GM19324 (cell line): ENCODE results near the gene RIMBP2.

Experiments used
- ATAC-seq: cut with Tn5 transposase; IDR thresholded peaks from one replicate; pipeline ENCODE4 v1.9.1; 2021; ENCODE audit warnings: mild to moderate bottlenecking, moderate library complexity; ENCODE audit not compliant: unreplicated experiment, low FRiP score

The RIMBP2 gene

GRCh38 chr12:130477266-130477665 is 238.8 kb downstream of the RIMBP2 start:
- no peak for ATAC-seq

- no peak for ATAC-seq
Observed at GRCh38 chr12:130476451-130477135, 239.5 kb downstream of the RIMBP2 start.

- ATAC-seq: no peak
Observed at GRCh38 chr12:130474599-130475269, 241.4 kb downstream of the RIMBP2 start.

DNA sequence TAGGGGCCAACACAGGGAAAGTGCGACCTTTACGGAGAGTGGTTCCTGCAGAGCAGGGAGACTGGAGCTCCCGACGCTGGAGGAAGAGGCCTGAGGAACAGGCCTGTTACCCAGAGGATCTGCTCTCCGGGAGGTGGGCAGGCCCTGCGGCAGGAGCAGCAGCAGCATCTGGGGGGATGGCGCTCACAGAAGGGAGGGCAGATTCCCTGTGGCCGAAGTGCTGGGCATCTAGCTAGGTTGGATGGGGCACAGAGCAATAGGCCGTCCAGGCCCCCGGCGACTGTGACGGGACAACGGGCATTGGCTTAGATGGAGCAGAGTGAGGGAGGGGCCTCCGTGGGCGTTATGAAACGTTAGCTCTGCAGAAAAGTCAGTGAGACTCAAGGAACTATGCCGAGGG is 242.8 kb downstream of the RIMBP2 start:
- ATAC-seq: no peak

GRCh38 chr12:130470969-130471368 is 245.1 kb downstream of the RIMBP2 start:
- ATAC-seq: no peak

DNA sequence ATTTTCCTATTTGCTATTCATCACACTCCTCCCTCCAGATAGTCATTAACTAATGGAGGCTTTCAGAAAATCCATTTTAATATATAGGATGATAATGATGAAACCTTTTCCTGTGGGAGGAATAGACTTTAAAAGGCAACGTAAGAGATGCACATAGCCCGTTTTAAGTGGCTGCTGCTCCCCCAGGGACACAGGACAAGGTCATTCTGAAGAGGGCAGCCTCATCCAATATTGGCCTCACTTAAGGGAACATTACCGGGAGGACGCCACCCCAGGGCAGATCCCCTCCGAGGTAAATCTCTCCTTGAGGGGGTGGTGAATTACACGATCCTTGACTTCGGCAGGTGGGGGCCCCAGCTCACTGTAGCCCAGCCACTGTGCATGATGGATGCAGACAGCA is 246.5 kb downstream of the RIMBP2 start:
- no peak for ATAC-seq

GRCh38 chr12:130468700-130469245 is 247.3 kb downstream of the RIMBP2 start:
- no peak for ATAC-seq

DNA sequence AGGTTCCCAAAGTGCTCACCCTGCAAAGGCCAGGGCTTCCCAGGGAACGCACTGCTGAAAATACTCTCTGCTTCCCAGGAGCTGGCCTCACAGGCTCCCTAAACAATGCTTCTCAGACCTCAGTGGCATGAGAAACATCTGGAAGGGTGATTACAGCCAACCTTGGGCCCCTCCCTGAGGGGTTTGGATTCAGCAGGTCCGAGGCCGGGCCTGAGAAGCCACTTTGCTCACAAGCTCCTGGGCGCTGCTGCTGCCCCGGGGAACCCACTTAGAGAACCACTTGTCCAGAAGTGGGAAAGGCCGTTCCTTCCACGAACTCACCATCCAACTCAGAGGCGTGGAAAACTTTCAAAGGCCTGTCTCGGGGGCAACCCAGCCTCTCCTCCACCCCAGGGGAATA is 247.9 kb downstream of the RIMBP2 start:
- no peak for ATAC-seq

DNA sequence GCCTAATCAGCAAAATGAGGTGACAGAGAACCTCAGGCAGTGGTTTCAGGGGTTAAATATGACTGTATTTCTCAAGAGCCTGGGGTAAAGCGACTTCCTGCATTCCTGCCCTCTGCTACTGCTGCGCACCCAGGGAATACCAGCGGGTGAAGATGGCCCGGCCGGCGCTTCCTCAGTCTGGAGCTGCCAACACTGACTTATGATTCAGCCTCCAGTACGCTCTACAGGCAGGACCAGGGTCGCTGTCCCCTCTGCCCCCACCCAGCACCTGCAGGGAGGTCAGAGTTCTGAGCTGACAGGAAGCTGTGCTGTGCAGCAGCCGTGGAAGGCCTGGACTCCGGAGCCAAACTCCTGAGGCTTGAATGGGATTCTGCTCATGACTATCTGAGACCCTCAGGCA is 250.5 kb downstream of the RIMBP2 start:
- ATAC-seq: no peak

- ATAC-seq: no peak
Observed at GRCh38 chr12:130465046-130465445, 251.1 kb downstream of the RIMBP2 start.

GRCh38 chr12:130463818-130464670 is 252.1 kb downstream of the RIMBP2 start:
- no peak for ATAC-seq

- no peak for ATAC-seq
Observed at GRCh38 chr12:130463275-130463658, 252.8 kb downstream of the RIMBP2 start.

- no peak for ATAC-seq
Observed at GRCh38 chr12:130462558-130463274, 253.4 kb downstream of the RIMBP2 start.

GRCh38 chr12:130461839-130462557 is 254.1 kb downstream of the RIMBP2 start:
- no peak for ATAC-seq

- no peak for ATAC-seq
Observed at GRCh38 chr12:130461447-130461815, 254.7 kb downstream of the RIMBP2 start.

DNA sequence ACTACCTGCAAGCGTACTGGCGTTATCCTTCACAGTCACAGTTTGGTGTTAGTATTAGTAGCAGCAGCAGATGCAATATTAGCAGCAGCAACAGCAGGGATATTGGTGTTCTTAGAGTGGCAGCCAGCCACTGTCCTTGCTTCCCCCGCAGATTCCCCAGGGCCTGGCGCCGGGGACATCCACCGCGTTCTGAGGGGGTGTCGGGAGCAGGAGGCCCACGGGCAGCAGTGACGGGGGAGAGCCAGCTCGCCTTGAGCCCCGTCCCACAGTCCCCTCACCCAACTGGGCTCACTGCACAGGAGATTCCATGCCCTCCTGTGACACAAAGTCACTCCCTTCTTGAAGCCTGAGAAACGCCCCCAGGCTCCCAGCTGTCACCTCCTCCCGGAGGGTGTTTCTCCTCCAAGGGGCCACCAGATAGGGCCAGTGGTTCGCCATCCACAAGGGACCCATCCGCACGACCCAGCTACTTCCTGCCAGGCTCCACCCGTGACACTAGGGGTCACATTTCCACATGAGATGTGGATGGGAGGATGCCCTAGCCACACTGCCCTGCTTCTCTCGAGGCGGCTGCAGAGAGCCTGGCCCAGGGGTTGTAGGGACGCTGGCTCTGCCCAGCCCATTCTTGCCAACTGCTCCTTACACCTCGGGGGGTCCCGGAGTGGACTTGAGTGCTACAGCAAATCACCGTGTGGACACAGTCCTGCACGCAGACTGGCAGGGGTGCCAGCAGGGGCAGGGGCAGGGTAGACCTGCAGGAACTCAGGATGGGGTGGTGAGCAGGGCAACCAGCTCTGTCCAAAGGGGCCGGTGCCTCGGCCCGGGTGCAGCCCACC is 255.3 kb downstream of the RIMBP2 start:
- no peak for ATAC-seq

DNA sequence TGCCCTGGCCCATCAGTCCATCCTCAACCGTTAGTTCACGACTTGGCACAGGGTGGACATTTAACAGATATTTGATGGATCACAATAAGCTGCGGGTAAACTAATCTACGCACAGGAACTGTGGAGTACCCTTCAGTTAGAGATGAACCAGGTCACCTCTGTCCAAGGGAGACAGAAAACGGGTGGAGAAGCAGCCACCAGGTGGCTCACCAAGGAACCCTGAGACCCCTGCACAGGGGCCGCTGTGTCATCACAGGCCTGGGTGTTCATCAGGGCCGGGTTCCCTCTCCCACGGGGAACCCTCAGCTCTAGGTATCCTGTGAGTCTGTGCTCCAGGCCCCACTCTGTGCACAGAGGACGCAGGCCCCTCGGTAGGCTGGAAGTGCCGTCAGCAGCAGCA is 256.2 kb downstream of the RIMBP2 start:
- ATAC-seq: no peak

DNA sequence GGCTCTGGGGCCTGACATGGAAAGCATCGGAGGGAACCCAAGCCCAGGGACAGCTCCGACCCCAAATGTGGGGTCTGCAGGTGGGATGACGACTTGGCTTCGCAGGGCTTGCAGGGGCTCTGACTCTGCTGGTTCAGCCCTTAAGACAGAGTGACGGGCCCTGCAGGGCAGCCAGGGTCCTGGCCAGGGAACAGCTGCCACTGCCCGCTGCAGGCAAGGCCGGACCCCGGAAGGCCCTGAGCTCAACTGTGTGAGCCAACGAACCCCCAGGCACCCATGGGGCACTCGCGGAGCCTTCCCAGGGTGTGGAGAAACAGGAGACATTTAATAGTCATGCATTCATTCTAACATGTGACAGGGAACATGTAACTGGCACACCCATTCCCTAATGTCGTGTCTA is 257.8 kb downstream of the RIMBP2 start:
- no peak for ATAC-seq

DNA sequence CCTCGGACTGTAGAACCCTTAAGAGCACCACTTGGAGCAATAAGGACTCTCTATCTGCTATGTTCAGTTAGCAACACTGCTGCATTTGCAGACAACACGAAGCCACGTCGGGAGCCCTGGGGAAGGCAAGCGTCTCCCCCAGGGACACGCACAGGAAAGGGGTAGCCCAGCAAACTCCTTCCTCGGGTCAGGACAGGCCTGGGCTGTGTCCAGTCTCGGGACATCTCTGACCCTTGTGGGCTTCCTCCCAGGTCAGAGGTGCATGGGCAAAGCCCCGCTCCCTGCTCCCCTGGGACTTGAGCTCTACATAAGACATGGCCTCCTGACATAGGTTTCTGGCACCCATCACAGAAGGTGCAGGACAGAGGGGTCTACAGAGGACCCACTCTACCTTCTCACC is 258.9 kb downstream of the RIMBP2 start:
- no peak for ATAC-seq
